Thyroid gland (tissue), 4 donors: ENCODE measurements around the gene H3-3A.

Source experiments
- POLR2A ChIP-seq, 2 donors: fragments of 450-650 bp; IDR thresholded peaks; one replicate each; pipeline ENCODE4 v1.6.1; 2017; ENCODE audit warnings: antibody characterized with exemption in 2 of 2, mild to moderate bottlenecking in 2 of 2, moderate library complexity in 1 of 2
- TF ChIP-seq, protein P1 (sequence below), 6 experiments: fragments of 200-600 bp in 3 of 6; fragments of 450-650 bp in 3 of 6; sonication (generic) in 3 of 6; IDR thresholded peaks; one replicate each; pipeline ENCODE4 v1.5.1; 2016 to 2019; ENCODE audit warnings: antibody characterized with exemption in 6 of 6, mild to moderate bottlenecking in 2 of 6, inconsistent platforms in 1 of 6, moderate library complexity in 1 of 6

DNA sequence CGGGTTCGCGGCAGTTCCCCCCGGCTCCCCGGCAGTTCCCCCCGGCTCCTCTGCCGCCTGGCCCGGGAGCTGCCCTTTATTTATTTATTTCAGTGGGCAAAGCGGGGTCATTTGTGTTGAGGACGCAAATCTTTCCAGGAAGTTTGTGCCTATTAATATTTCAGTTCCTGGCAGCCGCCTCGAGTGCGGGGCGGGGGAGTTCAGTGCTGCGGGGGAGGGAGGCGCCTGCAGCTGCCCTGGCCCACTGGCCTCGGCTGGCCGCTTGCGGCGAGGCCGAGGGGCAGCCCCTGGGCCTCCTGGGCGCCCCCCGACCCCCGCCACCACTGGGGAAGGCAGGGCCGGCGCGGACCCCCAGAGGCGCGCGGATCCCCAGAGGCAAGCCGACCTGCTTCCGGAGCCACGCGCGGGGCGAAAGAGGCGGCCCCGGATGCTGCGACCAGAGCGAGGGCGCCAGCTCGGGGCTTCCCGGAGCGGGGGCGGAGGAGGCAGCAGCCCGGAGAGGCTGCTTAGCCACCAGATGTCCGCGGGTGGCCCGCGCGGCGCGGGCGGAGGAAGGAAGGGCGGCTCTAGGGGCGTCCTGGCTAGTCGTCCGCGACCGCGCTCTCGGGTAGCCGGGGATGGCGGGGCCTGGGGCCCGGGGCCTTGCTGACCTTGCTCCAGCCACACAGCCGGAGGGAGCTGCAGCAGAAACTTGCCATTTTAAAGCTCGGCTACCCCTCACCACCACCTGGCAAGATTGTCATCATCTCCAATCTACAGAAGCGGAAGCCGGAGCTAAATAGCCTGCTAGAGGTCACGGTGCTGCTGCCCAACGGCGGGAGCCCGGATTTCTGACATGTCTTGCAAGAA is 48.0 kb downstream of the H3-3A start:
- peak in 1 of 2 donors; percentile 10 for TF ChIP-seq POLR2A (IDR thresholded peaks at IDR 0.05)
- TF ChIP-seq, protein P1, sequence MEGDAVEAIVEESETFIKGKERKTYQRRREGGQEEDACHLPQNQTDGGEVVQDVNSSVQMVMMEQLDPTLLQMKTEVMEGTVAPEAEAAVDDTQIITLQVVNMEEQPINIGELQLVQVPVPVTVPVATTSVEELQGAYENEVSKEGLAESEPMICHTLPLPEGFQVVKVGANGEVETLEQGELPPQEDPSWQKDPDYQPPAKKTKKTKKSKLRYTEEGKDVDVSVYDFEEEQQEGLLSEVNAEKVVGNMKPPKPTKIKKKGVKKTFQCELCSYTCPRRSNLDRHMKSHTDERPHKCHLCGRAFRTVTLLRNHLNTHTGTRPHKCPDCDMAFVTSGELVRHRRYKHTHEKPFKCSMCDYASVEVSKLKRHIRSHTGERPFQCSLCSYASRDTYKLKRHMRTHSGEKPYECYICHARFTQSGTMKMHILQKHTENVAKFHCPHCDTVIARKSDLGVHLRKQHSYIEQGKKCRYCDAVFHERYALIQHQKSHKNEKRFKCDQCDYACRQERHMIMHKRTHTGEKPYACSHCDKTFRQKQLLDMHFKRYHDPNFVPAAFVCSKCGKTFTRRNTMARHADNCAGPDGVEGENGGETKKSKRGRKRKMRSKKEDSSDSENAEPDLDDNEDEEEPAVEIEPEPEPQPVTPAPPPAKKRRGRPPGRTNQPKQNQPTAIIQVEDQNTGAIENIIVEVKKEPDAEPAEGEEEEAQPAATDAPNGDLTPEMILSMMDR (IDR thresholded peaks at IDR 0.05) = no peak
